T-helper 2 cell treated with Interferon-gamma antibody and Interleukin-4, amounts not matched to agents 5 μg/mL and 100 μg/mL, for 36 hours (primary cell): ENCODE results near the gene AJUBA.

ENCODE experiments used
- DNase-seq: peaks from one replicate; pipeline ENCODE4 v3.0.0; 2021; ENCODE audit warnings: low spot score
- H3K27ac Mint-ChIP-seq: one replicate; pipeline ENCODE4 v1.8.0; 2021; ENCODE audit warnings: mild to moderate bottlenecking, mixed read lengths
- H3K27me3 Mint-ChIP-seq: one replicate; pipeline ENCODE4 v1.8.0; 2021; ENCODE audit warnings: low read depth, mixed read lengths
- H3K36me3 Mint-ChIP-seq: one replicate; pipeline ENCODE4 v1.8.0; 2021; ENCODE audit warnings: low read depth, mixed read lengths
- H3K4me1 Mint-ChIP-seq: one replicate; pipeline ENCODE4 v1.8.0; 2021; ENCODE audit warnings: low read depth, mixed read lengths
- H3K4me3 Mint-ChIP-seq: one replicate; pipeline ENCODE4 v1.8.0; 2022; ENCODE audit warnings: mild to moderate bottlenecking, moderate library complexity, mixed read lengths
- H3K9me3 Mint-ChIP-seq: one replicate; pipeline ENCODE4 v1.8.0; 2021; ENCODE audit warnings: mixed read lengths

Gene AJUBA

DNA sequence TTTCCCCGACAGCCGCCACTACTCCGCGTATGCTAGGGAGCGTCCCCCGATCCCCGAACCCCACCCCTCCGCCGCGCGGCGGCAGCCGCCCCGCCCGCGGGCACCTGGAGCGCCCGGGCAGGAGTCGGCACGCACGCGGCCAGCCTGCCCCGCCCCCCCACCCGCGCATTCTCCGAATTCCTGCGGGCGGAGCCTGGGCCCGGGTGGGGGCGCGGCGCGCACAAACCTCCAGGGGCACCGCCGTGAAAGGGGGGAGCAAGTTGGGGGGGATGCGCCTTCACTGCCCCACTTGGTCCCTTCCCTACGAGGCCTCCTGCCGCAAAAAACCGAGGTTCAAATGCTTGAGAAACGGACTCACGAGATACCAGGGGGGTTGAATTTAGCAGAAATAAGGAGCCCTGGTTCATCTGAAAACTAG is 1.7 kb downstream of the AJUBA start:
- Mint-ChIP-seq H3K4me1 (peaks cover 5% of the 10 kb centered on the region), H3K36me3 (no peaks in the 10 kb centered on the region), H3K4me3 (peak overlapping the region; percentile 40), H3K27me3 (peaks cover 20% of the 10 kb centered on the region), H3K27ac (no peak overlapping the region), H3K9me3 (no peaks in the 10 kb centered on the region)
- DNase-seq: no peak

DNA sequence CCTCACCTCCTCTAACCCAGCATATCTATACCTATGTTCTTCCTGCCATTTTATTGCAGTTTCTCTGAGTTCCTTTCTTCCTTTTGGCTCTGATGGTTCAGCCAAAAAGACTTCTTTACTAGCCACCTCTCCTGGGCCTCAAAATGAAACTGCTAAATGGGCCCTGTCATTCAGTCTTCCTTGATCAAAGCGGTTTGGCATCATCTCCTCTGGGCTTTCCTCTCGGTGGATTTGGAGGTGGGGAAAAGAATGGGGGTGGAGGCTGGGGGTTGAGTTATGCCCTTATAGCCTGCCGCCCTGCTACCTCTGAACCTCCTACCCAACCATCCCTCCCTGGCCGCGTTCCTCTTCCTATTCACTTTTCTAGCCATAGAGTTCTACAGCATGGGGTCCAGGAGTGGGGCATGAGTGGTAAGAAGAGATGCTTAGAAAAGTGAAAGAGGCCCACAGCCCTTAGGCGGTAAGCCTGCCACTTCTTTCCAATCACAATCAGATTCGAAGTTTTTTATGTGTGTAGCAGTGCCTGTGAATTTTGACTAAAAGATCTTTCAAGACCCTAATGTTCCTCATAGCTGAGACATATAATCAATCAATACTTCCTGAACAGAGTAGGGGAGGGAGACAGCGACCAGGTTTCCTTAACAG is 2.5 kb downstream of the AJUBA start:
- Mint-ChIP-seq H3K27me3 (peaks cover 20% of the 10 kb centered on the region), H3K27ac (no peak overlapping the region), H3K4me1 (peaks cover 5% of the 10 kb centered on the region), H3K36me3 (no peaks in the 10 kb centered on the region), H3K9me3 (no peaks in the 10 kb centered on the region), H3K4me3 (peak overlapping the region; percentile 40)
- DNase-seq: no peak

DNA sequence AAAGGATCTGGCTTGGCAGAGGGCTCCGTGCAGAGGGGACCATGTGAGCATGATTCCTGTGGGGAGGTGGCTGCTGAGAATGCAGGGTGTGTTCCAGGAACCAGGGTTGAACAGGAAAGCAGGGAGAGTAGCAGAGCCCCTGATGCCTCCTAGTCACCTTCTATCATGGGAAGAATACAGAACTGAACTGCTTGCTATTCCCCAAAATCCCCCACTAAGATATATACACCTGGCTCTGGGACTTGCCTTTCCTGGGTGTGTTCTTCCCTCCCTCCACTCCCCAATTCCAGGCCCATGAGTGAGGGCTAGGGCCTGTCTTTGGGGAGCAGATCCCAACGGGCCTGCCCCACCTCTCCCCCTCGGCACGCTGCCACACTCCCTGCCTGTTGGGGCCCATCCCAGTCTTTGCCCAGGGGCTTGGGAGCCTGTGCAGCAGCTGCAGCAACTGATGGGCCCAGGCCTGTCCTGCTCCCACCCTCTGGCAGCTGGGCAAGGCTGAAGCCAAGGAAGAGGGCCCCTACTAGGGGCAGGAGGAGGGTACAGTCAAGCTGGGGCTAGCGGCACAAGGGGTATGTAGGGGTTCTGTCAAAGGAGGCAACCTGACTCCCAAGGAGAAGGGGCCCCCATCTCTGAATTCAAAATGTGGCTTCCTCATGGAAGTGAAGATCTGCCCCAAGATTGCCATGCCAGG is 3.2 kb downstream of the AJUBA start:
- peaks cover 5% of the 10 kb centered on the region for H3K4me1 Mint-ChIP-seq
- DNase-seq: no peak
- no peak overlapping the region for H3K27ac Mint-ChIP-seq
- H3K36me3 Mint-ChIP-seq: no peaks in the 10 kb centered on the region
- H3K4me3 Mint-ChIP-seq: no peak overlapping the region
- H3K9me3 Mint-ChIP-seq: no peaks in the 10 kb centered on the region
- H3K27me3 Mint-ChIP-seq: peaks cover 20% of the 10 kb centered on the region

- H3K36me3 Mint-ChIP-seq: no peaks in the 10 kb centered on the region
- DNase-seq: no peak
Observed at GRCh38 chr14:22978487-22978837, 3.9 kb downstream of the AJUBA start.

GRCh38 chr14:22977684-22978486 is 4.5 kb downstream of the AJUBA start:
- H3K4me3 Mint-ChIP-seq: no peak overlapping the region
- H3K27ac Mint-ChIP-seq: no peak overlapping the region
- H3K36me3 Mint-ChIP-seq: no peaks in the 10 kb centered on the region
- H3K4me1 Mint-ChIP-seq: peaks cover 5% of the 10 kb centered on the region
- no peak for DNase-seq
- peaks cover 20% of the 10 kb centered on the region for H3K27me3 Mint-ChIP-seq
- no peaks in the 10 kb centered on the region for H3K9me3 Mint-ChIP-seq

More at GRCh38 chr14:22978487-22978837, 3.9 kb downstream of the AJUBA start:
- Mint-ChIP-seq H3K9me3 (no peaks in the 10 kb centered on the region), H3K27ac (no peak overlapping the region), H3K4me1 (peaks cover 5% of the 10 kb centered on the region), H3K4me3 (no peak overlapping the region), H3K27me3 (peaks cover 20% of the 10 kb centered on the region)

GRCh38 chr14:22977434-22977683 is 5.0 kb downstream of the AJUBA start:
- no peak for DNase-seq
- Mint-ChIP-seq H3K4me3 (no peak overlapping the region), H3K27me3 (peaks cover 20% of the 10 kb centered on the region), H3K4me1 (peaks cover 5% of the 10 kb centered on the region), H3K9me3 (no peaks in the 10 kb centered on the region), H3K36me3 (no peaks in the 10 kb centered on the region), H3K27ac (no peak overlapping the region)

GRCh38 chr14:22976620-22977433 is 5.5 kb downstream of the AJUBA start:
- no peak for DNase-seq
- Mint-ChIP-seq H3K4me3 (no peak overlapping the region), H3K9me3 (no peaks in the 10 kb centered on the region), H3K27me3 (peaks cover 20% of the 10 kb centered on the region), H3K4me1 (peaks cover 5% of the 10 kb centered on the region), H3K36me3 (no peaks in the 10 kb centered on the region), H3K27ac (no peak overlapping the region)

DNA sequence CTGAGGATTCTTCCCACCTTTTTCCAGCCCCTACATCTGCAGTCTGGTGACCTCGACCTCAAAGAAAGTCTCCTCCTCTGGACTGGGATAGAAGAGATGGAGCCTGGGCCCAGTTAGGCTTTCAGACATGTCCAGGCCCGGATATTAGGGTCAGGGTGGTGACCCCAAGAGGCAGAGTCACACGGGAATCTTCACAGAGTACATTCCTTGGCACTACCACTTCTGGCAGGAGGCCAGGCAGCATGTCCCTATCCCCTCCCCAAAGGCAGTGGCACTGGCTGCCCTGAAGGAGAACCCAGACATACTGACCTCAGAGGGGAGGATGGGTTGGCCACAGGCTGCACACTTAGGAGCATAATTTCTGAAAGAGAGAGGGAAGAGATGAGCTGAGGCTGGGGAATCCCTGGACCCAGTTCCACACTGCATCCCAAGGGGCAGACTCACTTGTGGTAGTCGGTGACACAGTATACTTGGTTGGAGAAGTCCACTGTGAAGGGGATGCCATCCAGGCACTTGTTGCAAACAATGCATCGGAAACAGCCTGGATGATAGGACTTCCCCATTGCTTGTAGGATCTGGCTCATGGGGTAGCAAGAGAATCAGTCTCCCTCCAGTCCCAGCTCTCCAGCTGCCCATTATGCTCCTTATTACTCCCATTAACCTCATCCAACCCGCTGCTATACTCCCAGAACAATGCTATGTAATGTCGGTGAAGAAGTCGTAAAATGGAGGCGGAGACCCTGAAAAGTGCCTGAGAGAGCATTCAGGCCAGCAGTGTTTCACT is 7.6 kb downstream of the AJUBA start:
- no peak for DNase-seq
- no peak overlapping the region for H3K4me3 Mint-ChIP-seq
- H3K27ac Mint-ChIP-seq: no peak overlapping the region
- no peaks in the 10 kb centered on the region for H3K36me3 Mint-ChIP-seq
- H3K9me3 Mint-ChIP-seq: no peaks in the 10 kb centered on the region
- peaks cover 16% of the 10 kb centered on the region for H3K27me3 Mint-ChIP-seq
- peaks cover 1% of the 10 kb centered on the region for H3K4me1 Mint-ChIP-seq

DNA sequence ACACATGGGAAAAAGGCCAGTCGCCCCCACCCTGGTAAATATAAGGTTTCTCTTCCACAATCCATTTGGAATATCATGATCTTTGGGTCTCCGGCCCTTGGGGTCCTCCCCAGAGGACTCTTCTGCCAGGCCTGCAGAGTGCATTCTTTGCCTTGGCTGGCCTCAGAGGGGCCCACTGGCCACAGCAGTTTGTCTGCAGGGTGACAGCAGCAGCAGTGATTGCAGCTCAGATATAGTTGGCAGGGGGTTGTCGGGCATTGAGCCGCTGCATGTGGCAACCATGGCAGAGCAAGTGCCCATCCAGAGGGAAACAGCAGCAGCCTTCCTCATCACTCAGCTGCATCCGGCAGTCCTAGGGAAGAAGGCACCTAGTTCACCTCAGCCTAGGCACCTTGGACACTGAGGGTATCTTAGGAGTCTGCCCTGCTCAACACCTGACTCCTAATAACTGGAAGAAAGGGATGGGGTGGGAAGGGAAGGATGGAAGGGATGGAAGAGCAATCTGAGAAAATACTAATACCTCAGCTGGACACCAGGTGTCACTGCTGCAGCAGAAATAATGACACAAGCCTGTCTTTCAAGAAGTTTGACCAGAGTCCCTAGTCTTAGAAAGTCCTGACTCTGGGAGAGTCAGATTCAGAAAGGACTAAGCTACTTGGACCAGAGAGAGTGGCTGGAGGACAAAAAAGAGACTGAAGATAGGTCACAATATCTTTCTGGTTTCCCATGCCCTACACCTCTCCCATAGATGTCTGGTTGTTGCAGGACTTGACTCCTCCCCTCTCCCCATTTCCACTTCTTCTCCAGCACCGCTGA is 8.9 kb downstream of the AJUBA start:
- H3K9me3 Mint-ChIP-seq: no peaks in the 10 kb centered on the region
- no peaks in the 10 kb centered on the region for H3K36me3 Mint-ChIP-seq
- peaks cover 12% of the 10 kb centered on the region for H3K27me3 Mint-ChIP-seq
- no peak overlapping the region for H3K27ac Mint-ChIP-seq
- H3K4me3 Mint-ChIP-seq: no peak overlapping the region
- no peaks in the 10 kb centered on the region for H3K4me1 Mint-ChIP-seq
- peak; percentile 15 for DNase-seq

DNA sequence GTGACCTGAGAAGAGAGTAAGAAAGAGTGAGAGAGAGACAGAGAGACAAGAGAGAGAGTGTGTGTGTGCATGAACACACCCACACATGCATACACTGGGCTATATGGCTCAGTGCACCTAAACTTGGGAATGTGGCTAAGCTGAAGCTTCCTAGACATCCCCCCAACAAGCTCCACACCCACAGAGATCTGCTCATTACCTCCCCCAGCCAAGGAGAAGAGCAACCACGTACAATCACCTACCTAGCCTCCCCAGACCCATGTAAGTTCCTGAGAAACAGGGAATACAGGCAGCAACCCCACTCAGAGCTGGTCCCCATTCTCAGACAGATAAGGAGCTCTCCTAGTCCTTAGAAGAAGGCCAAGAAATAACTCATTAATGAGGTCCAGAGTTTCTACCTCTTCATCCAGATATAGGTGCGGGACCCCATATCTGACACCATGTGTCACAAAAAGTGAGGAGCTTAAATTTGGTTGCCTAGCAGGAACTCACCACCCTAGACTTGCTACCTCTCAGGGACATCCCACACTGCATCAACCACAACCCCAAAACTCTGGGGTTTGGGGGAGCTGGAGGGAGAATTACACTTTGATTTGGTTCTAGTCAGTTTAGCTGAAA is 9.9 kb downstream of the AJUBA start:
- H3K36me3 Mint-ChIP-seq: no peaks in the 10 kb centered on the region
- H3K27me3 Mint-ChIP-seq: peaks cover 10% of the 10 kb centered on the region
- no peaks in the 10 kb centered on the region for H3K9me3 Mint-ChIP-seq
- H3K4me3 Mint-ChIP-seq: no peak overlapping the region
- H3K27ac Mint-ChIP-seq: no peak overlapping the region
- no peaks in the 10 kb centered on the region for H3K4me1 Mint-ChIP-seq
- DNase-seq: no peak

DNA sequence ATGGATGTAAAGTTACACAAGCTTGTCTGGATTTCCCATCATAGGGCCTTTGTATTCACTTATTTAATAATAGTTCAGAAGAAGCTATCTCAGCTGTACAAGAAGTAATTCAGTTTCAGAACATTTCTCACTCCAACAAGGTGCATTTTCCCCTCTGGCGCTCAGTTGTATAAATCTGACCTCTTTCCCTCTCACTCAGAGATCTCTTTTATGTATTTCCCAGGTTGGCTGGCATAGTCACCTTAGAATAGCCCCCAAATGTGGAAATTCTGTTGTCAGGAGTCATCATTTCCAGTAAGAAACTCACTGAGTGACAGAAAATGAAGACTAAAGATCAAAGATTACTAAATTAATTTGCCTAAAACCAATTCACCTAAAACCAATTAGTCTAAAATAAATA is 11.2 kb downstream of the AJUBA start:
- peaks cover 5% of the 10 kb centered on the region for H3K27me3 Mint-ChIP-seq
- H3K9me3 Mint-ChIP-seq: no peaks in the 10 kb centered on the region
- H3K36me3 Mint-ChIP-seq: no peaks in the 10 kb centered on the region
- no peak for DNase-seq
- H3K4me1 Mint-ChIP-seq: no peaks in the 10 kb centered on the region
- H3K4me3 Mint-ChIP-seq: no peak overlapping the region
- no peak overlapping the region for H3K27ac Mint-ChIP-seq

GRCh38 chr14:22966783-22967269 is 15.5 kb downstream of the AJUBA start:
- DNase-seq: no peak

More at GRCh38 chr14:22966783-22967269, 15.5 kb downstream of the AJUBA start:
- Mint-ChIP-seq H3K9me3 (no peaks in the 10 kb centered on the region), H3K27ac (no peak overlapping the region), H3K4me1 (peaks cover 2% of the 10 kb centered on the region), H3K36me3 (no peaks in the 10 kb centered on the region), H3K27me3 (peaks cover 8% of the 10 kb centered on the region), H3K4me3 (no peak overlapping the region)
